D341Med (cell line): ENCODE measurements around the gene ALDH1A3.

Source experiments
- DNase-seq: peaks from one replicate; pipeline ENCODE4 v3.0.0; 2012; ENCODE audit warnings: low spot score

The ALDH1A3 gene

GRCh38 chr15:100901702-100902435 lies 22.2 kb downstream of the ALDH1A3 start:
- DNase-seq = no peak

GRCh38 chr15:100902436-100903167 lies 23.0 kb downstream of the ALDH1A3 start:
- no peak for DNase-seq

GRCh38 chr15:100903168-100903554 lies 23.5 kb downstream of the ALDH1A3 start:
- no peak for DNase-seq

GRCh38 chr15:100905850-100906249 lies 26.2 kb downstream of the ALDH1A3 start:
- DNase-seq = no peak

- DNase-seq = no peak
These were observed 28.8 kb downstream of the ALDH1A3 start for GRCh38 chr15:100908466-100908865.

- DNase-seq = no peak
These were observed 29.9 kb downstream of the ALDH1A3 start for GRCh38 chr15:100909565-100909964.

GRCh38 chr15:100909989-100910955 lies 30.6 kb downstream of the ALDH1A3 start:
- no peak for DNase-seq

GRCh38 chr15:100911086-100911485 lies 31.5 kb downstream of the ALDH1A3 start:
- DNase-seq = no peak

- DNase-seq = no peak
These were observed 34.3 kb downstream of the ALDH1A3 start for GRCh38 chr15:100913961-100914360.

- no peak for DNase-seq
These were observed 35.2 kb downstream of the ALDH1A3 start for GRCh38 chr15:100914876-100915275.

- DNase-seq = peak; percentile 94
These were observed 38.5 kb downstream of the ALDH1A3 start for GRCh38 chr15:100918034-100918689.

- peak; percentile 78 for DNase-seq
These were observed 39.3 kb downstream of the ALDH1A3 start, which contains the start of gene LRRK1 for GRCh38 chr15:100918690-100919480. LRRK1 (plus strand) TSS chr15:100919357; CDS start chr15:100924633, 5,276 bp downstream.

- peak; percentile 56 for DNase-seq
These were observed 40.1 kb downstream of the ALDH1A3 start for GRCh38 chr15:100919481-100920405.

GRCh38 chr15:100920516-100921135 lies 41.0 kb downstream of the ALDH1A3 start:
- DNase-seq = no peak

- no peak for DNase-seq
These were observed 42.8 kb downstream of the ALDH1A3 start for GRCh38 chr15:100922192-100923040.

- no peak for DNase-seq
These were observed 43.4 kb downstream of the ALDH1A3 start for GRCh38 chr15:100923076-100923475.

- DNase-seq = no peak
These were observed 44.3 kb downstream of the ALDH1A3 start for GRCh38 chr15:100923902-100924301.

- DNase-seq = no peak
These were observed 44.8 kb downstream of the ALDH1A3 start for GRCh38 chr15:100924436-100924835.
